Hippocampal formation (tissue), 2 donors: ENCODE measurements around the gene TEKT4.
"Not testable (repeated sequence)": the region's sequence is repeated elsewhere in the genome, so short reads cannot be mapped to it uniquely, and the experiment has no call there.

Experiments used
- DNase-seq, 2 donors: peaks; one replicate each; lab custom pipeline; 2025; lab: John Stamatoyannopoulos, UW

The TEKT4 gene, protein sequence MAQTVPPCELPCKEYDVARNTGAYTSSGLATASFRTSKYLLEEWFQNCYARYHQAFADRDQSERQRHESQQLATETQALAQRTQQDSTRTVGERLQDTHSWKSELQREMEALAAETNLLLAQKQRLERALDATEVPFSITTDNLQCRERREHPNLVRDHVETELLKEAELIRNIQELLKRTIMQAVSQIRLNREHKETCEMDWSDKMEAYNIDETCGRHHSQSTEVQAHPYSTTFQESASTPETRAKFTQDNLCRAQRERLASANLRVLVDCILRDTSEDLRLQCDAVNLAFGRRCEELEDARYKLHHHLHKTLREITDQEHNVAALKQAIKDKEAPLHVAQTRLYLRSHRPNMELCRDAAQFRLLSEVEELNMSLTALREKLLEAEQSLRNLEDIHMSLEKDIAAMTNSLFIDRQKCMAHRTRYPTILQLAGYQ

GRCh38 chr2:94871226-94872087, at the start of gene TEKT4:
TEKT4 (plus strand) TSS chr2:94871430; CDS start chr2:94871580, 150 bp downstream.
- DNase-seq = no peak

GRCh38 chr2:94839224-94839623, 32.0 kb upstream of the TEKT4 start:
- DNase-seq = not testable (repeated sequence)

DNA sequence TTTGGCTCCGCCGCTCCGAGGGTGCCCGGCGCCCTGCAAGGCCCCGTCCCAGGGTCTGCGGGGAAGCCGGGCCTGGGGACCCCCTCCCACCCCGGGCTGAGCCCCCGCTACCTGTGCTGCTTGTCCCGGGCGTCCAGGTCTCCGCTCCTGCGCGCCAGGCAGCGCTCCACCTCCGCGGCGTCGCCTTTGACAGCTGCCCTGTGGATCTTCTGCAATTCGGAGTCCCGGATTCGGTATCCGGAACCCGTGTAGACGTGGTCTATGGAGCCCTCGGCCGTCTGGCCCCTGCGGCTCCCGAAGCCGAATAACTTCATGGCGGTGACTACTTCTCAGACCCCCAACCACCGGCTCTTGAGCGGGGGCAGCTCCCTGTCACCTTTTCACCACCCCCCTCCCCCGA, 14.4 kb upstream of the TEKT4 start:
- not testable (repeated sequence) for DNase-seq

DNA sequence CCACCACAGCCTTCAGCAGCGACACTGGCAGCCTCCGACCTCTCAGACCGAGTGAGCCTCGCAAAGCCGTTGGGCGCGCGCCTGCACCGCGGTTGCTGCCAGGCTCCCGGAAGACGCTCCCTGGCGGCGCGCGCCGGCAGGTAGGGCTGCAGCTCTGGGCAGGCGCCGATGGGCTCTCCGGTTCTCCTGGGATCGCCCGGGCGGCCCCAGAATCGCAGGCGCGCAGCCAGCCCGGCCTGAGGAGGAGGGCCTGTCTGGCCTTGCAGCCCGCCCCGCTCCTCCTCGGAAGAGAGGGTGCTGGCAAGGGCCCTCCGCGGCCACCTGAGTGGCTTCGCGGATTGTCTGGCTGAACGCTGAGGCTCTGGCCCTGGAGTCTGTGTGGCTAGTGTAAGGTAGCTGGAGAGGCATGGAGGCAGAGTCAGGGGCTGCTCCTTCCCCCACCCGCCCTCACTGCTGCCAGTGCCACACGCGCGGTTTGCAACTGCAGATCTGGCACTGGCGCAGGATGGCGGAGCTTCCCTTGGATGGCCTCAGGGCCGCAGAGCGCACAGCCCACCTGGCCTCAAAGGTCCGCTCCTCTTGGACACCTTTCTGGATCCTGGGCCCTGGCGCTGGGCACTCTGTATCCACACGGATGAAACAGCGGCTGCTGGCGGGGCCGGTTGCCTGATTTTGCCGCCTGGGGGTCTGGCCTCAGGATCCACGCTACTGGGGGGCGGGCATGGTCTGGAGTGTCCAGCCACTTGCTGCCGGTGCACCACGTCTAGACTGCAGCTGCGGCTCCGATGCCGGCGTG, 13.7 kb upstream of the TEKT4 start:
- not testable (repeated sequence) for DNase-seq

- not testable (repeated sequence) for DNase-seq
These were observed 12.9 kb upstream of the TEKT4 start for GRCh38 chr2:94858163-94858888.

DNA sequence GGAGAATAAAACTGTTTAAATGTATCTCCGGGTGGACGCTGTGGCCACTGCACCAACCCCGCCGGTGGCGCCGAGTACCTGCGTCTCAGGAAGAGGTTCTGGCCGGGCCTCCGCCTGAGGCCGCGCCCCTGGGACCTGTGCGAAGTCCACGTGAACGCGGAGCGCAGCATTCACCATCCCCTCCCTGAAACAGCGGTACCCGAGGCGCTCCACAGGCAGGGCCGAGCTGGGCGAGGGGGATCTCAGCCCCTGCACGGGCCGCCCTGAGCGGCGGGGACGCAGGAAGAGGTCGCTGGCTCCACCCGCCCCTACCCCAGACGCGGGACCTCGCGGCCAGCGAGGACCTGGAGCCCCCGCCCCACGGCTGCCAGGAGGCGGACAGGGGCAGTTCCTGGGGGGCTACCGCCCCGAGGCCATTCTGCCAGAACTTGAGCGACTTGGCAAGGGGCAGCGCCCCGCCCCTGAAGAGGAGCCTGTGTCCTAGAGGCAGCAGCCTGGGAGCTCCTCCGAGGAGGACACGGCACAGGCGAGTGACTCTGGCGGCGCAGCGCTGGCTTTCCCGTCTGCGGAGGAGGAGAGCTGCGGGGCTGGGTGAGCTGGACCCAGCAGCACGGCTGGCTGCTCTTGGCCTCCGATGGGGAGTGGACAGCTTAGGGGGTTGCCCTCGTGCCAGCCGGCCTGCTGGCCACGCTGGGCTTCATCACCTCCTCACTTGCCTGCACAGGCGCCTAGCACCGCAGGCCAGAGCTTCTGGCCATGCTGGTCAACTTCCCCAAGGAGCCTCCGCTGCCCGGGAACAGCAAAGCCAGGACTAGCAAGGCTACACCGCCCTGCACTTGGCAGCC, 9.7 kb upstream of the TEKT4 start:
- no peak for DNase-seq

- not testable (repeated sequence) for DNase-seq
These were observed 8.3 kb upstream of the TEKT4 start for GRCh38 chr2:94862903-94863302.

DNA sequence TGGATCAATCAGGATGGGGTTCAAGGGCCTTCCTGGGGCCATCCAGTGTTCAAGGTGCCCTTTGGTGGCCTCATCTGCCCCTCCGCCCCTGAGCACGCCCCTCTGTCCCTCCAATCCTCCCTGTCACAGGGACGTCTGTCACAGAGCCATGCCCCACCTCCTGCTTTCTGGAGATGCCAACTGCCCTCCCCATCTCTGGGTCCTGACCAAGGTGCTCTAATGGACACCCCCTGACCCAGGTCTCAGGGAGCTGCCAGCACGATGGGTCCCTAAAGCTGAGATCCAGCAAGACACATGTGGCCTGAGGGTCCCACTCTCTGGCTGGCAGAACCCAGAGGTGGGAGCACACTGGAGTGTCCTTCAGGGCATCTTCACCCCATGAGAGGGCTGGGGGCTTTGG, 2.1 kb upstream of the TEKT4 start:
- DNase-seq = no peak

DNA sequence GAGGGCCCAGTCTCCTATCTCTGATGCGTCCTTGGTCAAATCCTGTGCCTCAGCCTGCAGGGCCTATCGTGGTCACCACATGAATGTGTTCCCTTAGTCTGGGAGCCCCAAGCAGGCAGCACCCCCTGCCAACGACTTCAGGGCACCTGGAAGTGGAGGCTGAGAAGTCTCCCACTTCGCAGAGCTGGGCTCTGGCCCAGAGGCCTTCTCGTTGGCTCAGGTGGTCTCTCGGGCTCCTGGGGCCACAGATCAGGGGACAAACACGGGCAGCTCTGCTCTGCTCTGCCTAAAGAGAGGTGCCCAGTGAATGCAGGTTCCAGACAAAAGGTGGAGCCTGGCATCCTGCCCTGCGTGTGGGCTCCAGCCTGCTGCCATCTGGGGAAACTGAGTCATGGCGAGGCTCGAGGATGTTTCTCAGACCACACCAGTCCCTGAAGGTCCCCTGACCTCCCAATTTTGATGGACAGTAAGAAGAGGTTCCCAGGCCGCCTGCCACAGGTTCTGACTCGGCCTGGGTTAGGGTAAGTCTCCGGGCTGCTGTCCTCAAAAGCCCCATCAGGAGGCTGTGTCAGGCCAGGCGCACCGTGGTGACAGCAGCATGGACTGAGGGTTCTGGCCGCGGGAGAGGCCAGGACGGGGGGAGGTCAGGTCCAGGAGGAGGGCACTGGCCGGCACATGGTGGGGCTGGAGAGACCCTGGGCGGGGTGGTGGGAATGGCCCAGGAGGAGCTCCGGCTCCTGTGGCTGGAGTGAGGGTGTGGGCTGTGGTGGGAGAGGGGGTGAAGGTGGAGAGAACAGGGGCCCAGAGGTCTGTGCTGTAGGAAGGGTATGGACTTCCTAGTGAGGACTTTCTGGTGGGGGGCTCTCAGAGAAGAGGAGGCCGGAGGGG, 1.4 kb upstream of the TEKT4 start:
- DNase-seq = no peak

GRCh38 chr2:94870440-94871225, 597 bp upstream of the TEKT4 start:
- DNase-seq = no peak

DNA sequence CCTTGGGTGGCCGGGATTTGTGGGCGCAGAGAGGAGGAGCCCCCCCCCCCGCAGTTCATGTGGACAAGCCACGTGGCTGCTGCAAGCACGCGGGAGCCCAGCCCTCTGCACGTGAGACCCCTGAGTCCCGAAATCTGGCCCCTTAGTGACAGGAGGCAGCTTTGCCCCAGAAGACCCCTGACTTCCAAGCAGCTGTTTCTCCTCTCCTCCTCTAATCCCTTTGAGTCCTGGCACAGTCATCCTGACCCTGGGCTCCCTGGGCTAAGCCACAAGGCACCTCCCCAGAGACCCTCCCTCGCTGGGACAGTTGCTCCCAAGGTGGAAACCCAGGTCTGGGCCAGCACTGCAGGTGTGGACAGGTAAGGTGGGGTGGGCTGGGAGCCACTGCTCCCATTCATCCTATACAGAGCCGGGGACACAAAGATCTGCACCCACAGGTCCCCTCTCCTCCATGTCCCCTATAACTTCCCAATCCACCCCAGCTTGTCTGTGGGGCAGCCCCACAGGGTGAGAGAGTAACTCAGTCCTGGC, 923 bp downstream of the TEKT4 start:
- no peak for DNase-seq

DNA sequence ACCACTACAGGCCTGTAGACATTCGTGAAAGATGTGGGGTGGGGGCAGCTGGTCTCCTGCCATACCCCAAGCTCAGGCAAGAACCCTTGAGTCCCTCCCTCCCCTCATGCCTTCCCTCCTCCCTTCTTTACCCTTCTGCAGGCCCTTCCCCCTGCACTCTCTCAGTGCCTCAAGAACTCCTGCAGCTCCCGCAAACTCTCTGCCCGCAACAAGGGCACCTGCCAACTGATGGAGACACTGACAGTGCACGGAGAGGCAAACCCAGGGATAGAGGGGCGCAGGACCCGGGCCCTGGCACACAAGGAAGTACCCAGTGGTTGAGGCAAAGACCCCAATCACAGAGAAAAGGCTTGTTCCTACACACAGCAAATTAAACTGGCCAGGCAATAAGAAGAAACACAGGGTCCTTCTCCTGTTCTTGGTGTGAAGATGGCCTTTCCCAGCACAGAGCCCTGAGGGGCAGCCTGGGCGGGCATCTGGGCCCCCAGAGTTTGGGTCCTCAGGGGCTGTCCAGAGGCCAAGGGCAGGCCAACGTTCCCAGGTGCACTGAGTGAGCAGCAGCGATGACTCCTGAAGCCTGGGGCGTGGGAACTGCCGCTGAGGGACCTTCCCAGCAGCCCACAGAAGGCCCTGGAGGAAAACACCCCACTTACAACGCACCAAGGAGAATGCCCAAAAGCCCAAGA, 1.6 kb downstream of the TEKT4 start:
- no peak for DNase-seq

- DNase-seq = no peak
These were observed 2.4 kb downstream of the TEKT4 start for GRCh38 chr2:94873362-94874276.

DNA sequence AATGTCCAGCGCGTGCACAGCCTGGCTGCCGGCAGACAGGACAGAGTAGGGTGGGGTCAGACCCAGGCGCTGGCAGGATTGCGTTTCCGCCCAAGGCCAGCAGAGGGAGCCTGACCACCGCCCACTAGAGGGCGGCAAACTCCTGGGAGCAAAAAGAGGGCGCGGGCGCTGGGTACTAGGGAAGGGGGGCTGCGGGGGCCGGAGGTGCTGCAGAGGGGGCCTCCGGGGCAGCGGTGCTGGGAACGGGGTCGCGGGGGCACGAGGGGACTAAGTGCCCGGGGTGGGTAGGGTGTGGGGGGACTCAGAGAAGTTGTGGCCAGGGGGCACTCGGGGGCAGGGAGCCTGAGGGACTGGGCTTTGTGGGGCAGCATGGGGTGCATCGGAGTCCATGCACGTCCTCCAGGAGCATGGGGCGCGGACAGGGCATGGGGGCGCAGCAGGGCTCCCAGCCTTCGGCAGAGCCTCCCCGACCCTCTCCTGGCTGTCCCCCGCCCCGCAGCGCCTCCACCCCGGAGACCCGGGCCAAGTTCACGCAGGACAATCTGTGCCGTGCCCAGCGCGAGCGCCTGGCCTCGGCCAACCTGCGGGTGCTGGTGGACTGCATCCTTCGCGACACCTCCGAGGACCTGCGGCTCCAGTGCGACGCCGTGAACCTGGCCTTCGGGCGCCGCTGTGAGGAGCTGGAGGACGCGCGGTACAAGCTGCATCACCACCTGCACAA, 3.2 kb downstream of the TEKT4 start:
- no peak for DNase-seq

GRCh38 chr2:94875064-94875819, 4.0 kb downstream of the TEKT4 start:
- DNase-seq = no peak
